NCI-H1417 treated with DMSO at 0.1 percent for 48 hours (cell line): ENCODE measurements around the gene NUP205.
"Not testable (repeated sequence)": the region's sequence is repeated elsewhere in the genome, so short reads cannot be mapped to it uniquely, and the experiment has no call there.

Experiments used
- DNase-seq: peaks from one replicate; lab custom pipeline; 2025; lab: John Stamatoyannopoulos, UW

The NUP205 gene

GRCh38 chr7:135669774-135670173 is 112.1 kb downstream of the NUP205 start:
- DNase-seq: no peak

- no peak for DNase-seq
Measured at GRCh38 chr7:135670179-135670578, 112.5 kb downstream of the NUP205 start.

GRCh38 chr7:135672560-135673359 is 115.0 kb downstream of the NUP205 start:
- peak; percentile 46 for DNase-seq

GRCh38 chr7:135673360-135673706 is 115.6 kb downstream of the NUP205 start:
- no peak for DNase-seq

GRCh38 chr7:135678612-135679575 is 121.2 kb downstream of the NUP205 start:
- peak; percentile 50 for DNase-seq

- DNase-seq: no peak
Measured at GRCh38 chr7:135681762-135682161, 124.0 kb downstream of the NUP205 start.

GRCh38 chr7:135682191-135682590 is 124.5 kb downstream of the NUP205 start:
- no peak for DNase-seq

GRCh38 chr7:135683609-135684008 is 125.9 kb downstream of the NUP205 start:
- no peak for DNase-seq

GRCh38 chr7:135684136-135684535 is 126.4 kb downstream of the NUP205 start:
- no peak for DNase-seq

- DNase-seq: no peak
Measured at GRCh38 chr7:135684699-135685098, 127.0 kb downstream of the NUP205 start.

- DNase-seq: no peak
Measured at GRCh38 chr7:135685306-135686084, 127.8 kb downstream of the NUP205 start.

- no peak for DNase-seq
Measured at GRCh38 chr7:135687466-135687865, 129.7 kb downstream of the NUP205 start.

GRCh38 chr7:135690566-135690965 is 132.8 kb downstream of the NUP205 start:
- DNase-seq: no peak

- DNase-seq: no peak
Measured at GRCh38 chr7:135692055-135692454, 134.3 kb downstream of the NUP205 start.

- DNase-seq: not testable (repeated sequence)
Measured at GRCh38 chr7:135692606-135693005, 134.9 kb downstream of the NUP205 start.

- DNase-seq: no peak
Measured at GRCh38 chr7:135693558-135693957, 135.8 kb downstream of the NUP205 start.

GRCh38 chr7:135697276-135698049 is 139.7 kb downstream of the NUP205 start:
- no peak for DNase-seq
